ENCODE results near the gene NDST3.

DNA sequence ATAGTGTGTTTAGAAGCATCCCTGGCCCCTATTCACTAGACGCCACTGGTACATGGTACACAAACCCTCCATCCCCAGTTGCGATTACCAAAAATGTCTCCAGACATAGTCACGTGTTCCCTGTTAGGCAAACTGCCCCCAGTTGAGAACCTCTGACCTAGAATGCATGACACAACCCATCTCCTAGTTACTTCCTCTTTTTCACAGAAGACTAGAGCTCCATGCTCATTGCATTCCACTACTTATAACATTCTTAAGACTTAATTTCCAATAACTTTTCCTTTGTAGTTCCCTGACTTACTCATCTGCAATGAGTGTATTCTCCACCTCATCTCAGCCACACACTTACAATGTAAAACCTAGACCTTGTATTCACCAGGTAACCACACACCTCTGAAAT is 249.9 kb downstream of the NDST3 start:
- TF ChIP-seq, protein P1, sequence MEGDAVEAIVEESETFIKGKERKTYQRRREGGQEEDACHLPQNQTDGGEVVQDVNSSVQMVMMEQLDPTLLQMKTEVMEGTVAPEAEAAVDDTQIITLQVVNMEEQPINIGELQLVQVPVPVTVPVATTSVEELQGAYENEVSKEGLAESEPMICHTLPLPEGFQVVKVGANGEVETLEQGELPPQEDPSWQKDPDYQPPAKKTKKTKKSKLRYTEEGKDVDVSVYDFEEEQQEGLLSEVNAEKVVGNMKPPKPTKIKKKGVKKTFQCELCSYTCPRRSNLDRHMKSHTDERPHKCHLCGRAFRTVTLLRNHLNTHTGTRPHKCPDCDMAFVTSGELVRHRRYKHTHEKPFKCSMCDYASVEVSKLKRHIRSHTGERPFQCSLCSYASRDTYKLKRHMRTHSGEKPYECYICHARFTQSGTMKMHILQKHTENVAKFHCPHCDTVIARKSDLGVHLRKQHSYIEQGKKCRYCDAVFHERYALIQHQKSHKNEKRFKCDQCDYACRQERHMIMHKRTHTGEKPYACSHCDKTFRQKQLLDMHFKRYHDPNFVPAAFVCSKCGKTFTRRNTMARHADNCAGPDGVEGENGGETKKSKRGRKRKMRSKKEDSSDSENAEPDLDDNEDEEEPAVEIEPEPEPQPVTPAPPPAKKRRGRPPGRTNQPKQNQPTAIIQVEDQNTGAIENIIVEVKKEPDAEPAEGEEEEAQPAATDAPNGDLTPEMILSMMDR (conservative IDR thresholded peaks at IDR 0.05), result no peak
- TF ChIP-seq ZFX (IDR thresholded peaks at IDR 0.05), result no peak
